ENCODE results near the gene ZSCAN5B.

- TF ChIP-seq BDP1 (IDR thresholded peaks at IDR 0.05; ENCODE audit: insufficient read depth, insufficient read length) (no peak), RFX5 (IDR thresholded peaks at IDR 0.05; ENCODE audit: low read depth, low read length) (no peak), TAF1 (IDR thresholded peaks at IDR 0.05; ENCODE audit: control insufficient read depth, extremely low read depth, insufficient read depth, low read length, severe bottlenecking) (no peak), FOXJ3 (CRISPR knock-in tag; IDR thresholded peaks at IDR 0.05) (no peak)
Measured at GRCh38 chr19:56142897-56143434, 54.6 kb downstream of the ZSCAN5B start.
